Neural progenitor cell (in vitro differentiated cells): ENCODE data around the gene MUC12. TPM values are rescaled to one million over a fixed set of nuclear protein-coding genes. Genes with fewer than 3 reads are reported as not detected.
"Not testable (repeated sequence)": the region's sequence is repeated elsewhere in the genome, so short reads cannot be mapped to it uniquely, and the experiment has no call there.

Source experiments
- DNase-seq: peaks from one replicate; pipeline ENCODE4 v3.0.0-alpha.2; 2016; ENCODE audit warnings: low spot score
- H2AFZ ChIP-seq: fragments of 200-600 bp; sonication (generic); replicated peaks from 2 replicates; pipeline ENCODE4 v1.6.1; 2016; ENCODE audit warnings: antibody characterized with exemption
- H3F3A ChIP-seq: fragments of 200-600 bp; sonication (generic); 2 replicates; pipeline ENCODE4 v1.6.1; 2016; ENCODE audit warnings: antibody characterized with exemption, low read depth
- H3K27ac ChIP-seq: fragments of 200-600 bp; sonication (generic); 2 replicates; pipeline ENCODE4 v1.5.1; 2016; ENCODE audit warnings: mild to moderate bottlenecking
- H3K27me3 ChIP-seq: fragments of 200-600 bp; sonication (generic); 2 replicates; pipeline ENCODE4 v1.6.1; 2016; ENCODE audit warnings: mild to moderate bottlenecking, moderate library complexity
- H3K36me3 ChIP-seq: fragments of 200-600 bp; sonication (generic); 2 replicates; pipeline ENCODE4 v1.5.1; 2016
- H3K4me1 ChIP-seq: fragments of 200-600 bp; sonication (generic); 2 replicates; pipeline ENCODE4 v1.6.1; 2016; ENCODE audit warnings: mixed run types
- H3K4me2 ChIP-seq: fragments of 200-600 bp; sonication (generic); 2 replicates; pipeline ENCODE4 v1.6.1; 2016
- H3K4me3 ChIP-seq: fragments of 200-600 bp; sonication (generic); 2 replicates; pipeline ENCODE4 v1.5.1; 2016
- H3K79me2 ChIP-seq: fragments of 200-600 bp; sonication (generic); 2 replicates; pipeline ENCODE4 v1.6.1; 2016; ENCODE audit warnings: low read depth
- H3K9ac ChIP-seq: fragments of 200-600 bp; sonication (generic); 2 replicates; pipeline ENCODE4 v1.6.1; 2016
- H3K9me3 ChIP-seq: fragments of 200-600 bp; sonication (generic); 2 replicates; pipeline ENCODE4 v1.5.1; 2016; ENCODE audit warnings: low read depth
- H4K20me1 ChIP-seq: fragments of 200-600 bp; sonication (generic); 2 replicates; pipeline ENCODE4 v1.6.1; 2016; ENCODE audit warnings: low read depth
- H3K27ac Mint-ChIP-seq: 3 replicates; pipeline ENCODE4 v1.8.0; 2021; ENCODE audit warnings: mixed read lengths
- H3K27me3 Mint-ChIP-seq: 2 replicates; pipeline ENCODE4 v1.8.0; 2022; ENCODE audit warnings: low read depth, mild to moderate bottlenecking, inconsistent platforms, moderate library complexity, mixed read lengths; ENCODE audit not compliant: insufficient read depth
- H3K36me3 Mint-ChIP-seq: 3 replicates; pipeline ENCODE4 v1.8.0; 2021; ENCODE audit warnings: mixed read lengths
- H3K4me1 Mint-ChIP-seq: 3 replicates; pipeline ENCODE4 v1.8.0; 2021; ENCODE audit warnings: mixed read lengths
- H3K4me3 Mint-ChIP-seq: 3 replicates; pipeline ENCODE4 v1.8.0; 2021; ENCODE audit warnings: mild to moderate bottlenecking, moderate library complexity, mixed read lengths
- H3K9me3 Mint-ChIP-seq: 3 replicates; pipeline ENCODE4 v1.8.0; 2020; ENCODE audit warnings: mixed read lengths
- CTCF ChIP-seq: fragments of 200-600 bp; sonication (generic); IDR thresholded peaks from 2 replicates; pipeline ENCODE4 v1.5.1; 2017; ENCODE audit warnings: antibody characterized with exemption, mild to moderate bottlenecking
- EZH2 ChIP-seq: fragments of 200-600 bp; sonication (generic); IDR thresholded peaks from 2 replicates; pipeline ENCODE4 v1.6.1; 2017; ENCODE audit warnings: antibody characterized with exemption, mild to moderate bottlenecking, moderate library complexity
- EZH2phosphoT487 ChIP-seq: fragments of 200-600 bp; sonication (generic); IDR thresholded peaks from 2 replicates; pipeline ENCODE4 v1.6.1; 2017; ENCODE audit warnings: antibody characterized with exemption
- total RNA-seq: library from RNA; depleted of rRNA; stranded (reverse); fragments of >200 nt; gene quantifications from 2 replicates; pipeline ENCODE4 v1.2.3, GENCODE V29; 2015; ENCODE audit warnings: low replicate concordance

Gene MUC12
- total RNA-seq, 1 donor from 2014 or later: not detected

GRCh38 chr7:101058355-101058754 lies 89.0 kb downstream of the MUC12 start:
- H3K79me2 ChIP-seq: no peaks in the 10 kb centered on the region
- H3K9me3 ChIP-seq: no peaks in the 10 kb centered on the region
- H3K27me3 Mint-ChIP-seq: peaks cover 36% of the 10 kb centered on the region
- no peaks in the 10 kb centered on the region for H3K36me3 ChIP-seq
- no peak overlapping the region for H3K4me2 ChIP-seq
- peak overlapping the region; percentile 51 for H3K27ac Mint-ChIP-seq
- no peak overlapping the region for H3K4me3 ChIP-seq
- peak; percentile 86 for DNase-seq
- H3K4me3 Mint-ChIP-seq: peak overlapping the region; percentile 19
- peaks cover 5% of the 10 kb centered on the region for H3F3A ChIP-seq
- TF ChIP-seq CTCF (no peak), EZH2 (no peak), EZH2phosphoT487 (no peak)
- H3K36me3 Mint-ChIP-seq: no peaks in the 10 kb centered on the region
- H3K9ac ChIP-seq: no peak overlapping the region
- H3K9me3 Mint-ChIP-seq: no peaks in the 10 kb centered on the region
- no peaks in the 10 kb centered on the region for H3K4me1 ChIP-seq
- no peak overlapping the region for H2AFZ ChIP-seq
- H4K20me1 ChIP-seq: peaks cover 6% of the 10 kb centered on the region
- peaks cover 53% of the 10 kb centered on the region for H3K27me3 ChIP-seq
- H3K4me1 Mint-ChIP-seq: no peaks in the 10 kb centered on the region
- H3K27ac ChIP-seq: no peak overlapping the region

DNA sequence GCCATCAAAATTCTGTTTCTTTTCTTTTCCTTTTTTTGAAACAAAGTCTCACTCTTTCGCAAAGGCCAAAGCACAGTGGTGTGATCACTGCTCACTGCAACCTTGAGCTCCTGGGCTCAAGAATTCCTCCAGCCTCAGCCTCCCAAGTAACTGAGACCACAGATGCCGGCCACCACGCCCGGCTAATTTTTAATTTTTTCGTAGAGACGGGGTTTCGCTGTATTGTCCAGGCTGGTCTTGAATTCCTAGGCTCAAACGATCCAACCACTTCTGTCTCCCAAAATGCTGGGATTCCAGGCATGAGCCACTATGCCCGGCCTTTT lies 90.2 kb downstream of the MUC12 start:
- Histone ChIP-seq H3K9ac (no peak overlapping the region), H3K4me1 (no peaks in the 10 kb centered on the region), H3K27ac (no peak overlapping the region), H3K4me3 (no peak overlapping the region), H3K9me3 (no peaks in the 10 kb centered on the region), H3K36me3 (no peaks in the 10 kb centered on the region), H2AFZ (no peak overlapping the region), H3F3A (peaks cover 5% of the 10 kb centered on the region), H3K79me2 (no peaks in the 10 kb centered on the region), H3K27me3 (peaks cover 48% of the 10 kb centered on the region), H4K20me1 (peaks cover 6% of the 10 kb centered on the region), H3K4me2 (no peak overlapping the region)
- TF ChIP-seq EZH2 (no peak), EZH2phosphoT487 (no peak), CTCF (peak; percentile 2)
- Mint-ChIP-seq H3K4me3 (no peak overlapping the region), H3K27me3 (peaks cover 30% of the 10 kb centered on the region), H3K9me3 (no peaks in the 10 kb centered on the region), H3K27ac (no peak overlapping the region), H3K4me1 (no peaks in the 10 kb centered on the region), H3K36me3 (no peaks in the 10 kb centered on the region)
- no peak for DNase-seq

DNA sequence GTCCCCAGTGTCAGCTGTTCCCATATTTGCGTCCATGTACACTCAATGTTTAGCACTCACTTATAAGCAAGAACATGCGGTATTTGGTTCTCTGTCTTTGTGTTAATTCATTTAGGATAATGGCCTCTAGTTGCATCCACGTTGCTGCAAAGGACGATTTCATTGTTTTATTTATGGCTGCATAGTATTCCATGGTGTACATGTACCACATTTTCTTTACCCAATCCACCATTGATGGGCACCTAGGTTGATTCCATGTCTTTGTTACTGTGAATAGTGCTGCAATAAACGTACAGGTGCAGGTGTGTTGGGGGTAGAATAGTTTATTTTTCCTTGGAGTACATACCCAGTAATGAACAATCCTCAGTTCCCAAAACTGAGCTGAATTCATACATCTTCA lies 91.6 kb downstream of the MUC12 start:
- Histone ChIP-seq H3K4me3 (no peak overlapping the region), H2AFZ (no peak overlapping the region), H3K9ac (no peak overlapping the region), H3K9me3 (no peaks in the 10 kb centered on the region), H3K36me3 (no peaks in the 10 kb centered on the region), H3K27me3 (peaks cover 34% of the 10 kb centered on the region), H3K4me1 (peaks cover 2% of the 10 kb centered on the region), H3K4me2 (no peak overlapping the region), H4K20me1 (peaks cover 6% of the 10 kb centered on the region), H3K27ac (no peak overlapping the region), H3F3A (peaks cover 5% of the 10 kb centered on the region), H3K79me2 (no peaks in the 10 kb centered on the region)
- Mint-ChIP-seq H3K9me3 (no peaks in the 10 kb centered on the region), H3K36me3 (no peaks in the 10 kb centered on the region), H3K27ac (no peak overlapping the region), H3K4me1 (peaks cover under 1% of the 10 kb centered on the region), H3K27me3 (peaks cover 23% of the 10 kb centered on the region), H3K4me3 (no peak overlapping the region)
- TF ChIP-seq CTCF: no peak
- TF ChIP-seq EZH2phosphoT487: no peak
- no peak for TF ChIP-seq EZH2
- no peak for DNase-seq

DNA sequence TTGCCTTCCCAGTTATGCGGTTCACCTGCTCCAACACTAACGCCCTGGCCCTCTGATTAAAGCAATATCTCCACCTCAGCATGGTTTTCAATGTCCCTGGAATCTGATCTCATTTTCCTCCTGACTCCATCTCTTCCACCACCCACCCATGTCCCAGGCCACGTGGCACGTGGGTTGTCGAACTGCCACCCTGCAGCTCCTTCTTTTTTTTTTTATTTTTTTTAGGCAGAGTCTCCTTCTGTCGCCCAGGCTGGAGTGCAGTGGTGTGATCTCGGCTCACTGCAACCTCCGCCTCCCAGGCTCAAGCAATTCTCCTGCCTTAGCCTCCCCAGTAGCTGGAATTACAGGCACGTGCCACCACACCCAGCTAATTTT lies 94.8 kb downstream of the MUC12 start:
- peaks cover 11% of the 10 kb centered on the region for H3K27me3 Mint-ChIP-seq
- H3K4me1 Mint-ChIP-seq: peaks cover 10% of the 10 kb centered on the region
- H3K27ac Mint-ChIP-seq, H3K9me3 Mint-ChIP-seq, H3K4me2 ChIP-seq, H3K9ac ChIP-seq, H3K4me3 Mint-ChIP-seq, H3K79me2 ChIP-seq, H3F3A ChIP-seq, H2AFZ ChIP-seq, H3K27ac ChIP-seq, H3K36me3 Mint-ChIP-seq, DNase-seq, H3K9me3 ChIP-seq, H4K20me1 ChIP-seq, H3K36me3 ChIP-seq, H3K4me3 ChIP-seq: not testable (repeated sequence)
- peaks cover 10% of the 10 kb centered on the region for H3K4me1 ChIP-seq
- H3K27me3 ChIP-seq: peaks cover 11% of the 10 kb centered on the region

DNA sequence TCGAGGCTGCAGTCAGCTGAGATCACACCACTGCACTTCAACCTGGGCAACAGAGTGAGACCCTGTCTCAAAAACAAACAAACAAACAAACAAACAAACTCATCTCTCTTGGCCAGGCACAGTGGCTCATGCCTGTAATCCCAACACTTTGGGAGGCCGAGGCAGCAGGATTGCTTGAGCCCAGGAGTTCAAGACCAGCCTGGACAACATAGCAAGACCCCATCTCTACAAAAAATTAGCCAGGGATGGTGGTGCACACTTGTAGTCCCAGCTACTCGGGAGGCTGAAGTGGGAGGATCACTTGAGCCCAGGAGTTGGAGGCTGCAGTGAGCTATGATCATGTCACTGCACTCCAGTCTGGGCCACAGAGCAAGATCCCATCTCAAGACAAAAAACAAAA lies 95.8 kb downstream of the MUC12 start:
- H4K20me1 ChIP-seq, DNase-seq, H3K9ac ChIP-seq, H3K9me3 Mint-ChIP-seq, H3K4me2 ChIP-seq, H3K4me3 ChIP-seq, H3K27me3 ChIP-seq, H3K9me3 ChIP-seq, H3K27me3 Mint-ChIP-seq, H3K4me3 Mint-ChIP-seq, H3K36me3 Mint-ChIP-seq, H2AFZ ChIP-seq, H3K79me2 ChIP-seq, H3K27ac ChIP-seq, H3K27ac Mint-ChIP-seq, H3K36me3 ChIP-seq, H3F3A ChIP-seq: not testable (repeated sequence)
- H3K4me1 Mint-ChIP-seq: peaks cover 10% of the 10 kb centered on the region
- peaks cover 10% of the 10 kb centered on the region for H3K4me1 ChIP-seq
